Trophoblast cell (in vitro differentiated cells and primary cell): ENCODE measurements around the gene KNSTRN.
A peak's percentile ranks its signal among the peaks of the same experiment; 100 is the strongest.

Experiments
- DNase-seq, 2 donors: peaks; one replicate each; pipeline ENCODE4 v3.0.0-alpha.2; 2016
- H2AFZ ChIP-seq: 2 replicates; pipeline ENCODE4 v1.6.1; 2013; ENCODE audit warnings: low read length, moderate library complexity, mild to moderate bottlenecking; ENCODE audit not compliant: insufficient read depth, poor library complexity
- H2AK5ac ChIP-seq: 2 replicates; pipeline ENCODE4 v1.6.1; 2013; ENCODE audit warnings: mild to moderate bottlenecking, low read length
- H2BK120ac ChIP-seq: 2 replicates; pipeline ENCODE4 v1.6.1; 2013; ENCODE audit warnings: low read length, mild to moderate bottlenecking, moderate library complexity; ENCODE audit not compliant: insufficient read depth, poor library complexity
- H2BK12ac ChIP-seq: 2 replicates; pipeline ENCODE4 v1.6.1; 2013; ENCODE audit warnings: mild to moderate bottlenecking, low read length, moderate library complexity
- H2BK5ac ChIP-seq: 2 replicates; pipeline ENCODE4 v1.6.1; 2013; ENCODE audit warnings: low read length, low read depth, moderate library complexity, mild to moderate bottlenecking; ENCODE audit not compliant: poor library complexity
- H3K14ac ChIP-seq: 2 replicates; pipeline ENCODE4 v1.6.1; 2013; ENCODE audit warnings: mild to moderate bottlenecking, low read length
- H3K18ac ChIP-seq: 2 replicates; pipeline ENCODE4 v1.6.1; 2013; ENCODE audit warnings: mild to moderate bottlenecking, low read length
- H3K23ac ChIP-seq: 2 replicates; pipeline ENCODE4 v1.6.1; 2013; ENCODE audit warnings: low read length
- H3K27ac ChIP-seq: 2 replicates; pipeline ENCODE4 v1.5.1; 2013; ENCODE audit warnings: low read depth, mild to moderate bottlenecking, inconsistent platforms, low read length, moderate library complexity
- H3K27me3 ChIP-seq: 2 replicates; pipeline ENCODE4 v1.6.1; 2013; ENCODE audit warnings: inconsistent platforms, mild to moderate bottlenecking, low read length, moderate library complexity; ENCODE audit not compliant: insufficient read depth
- H3K36me3 ChIP-seq, 2 experiments: 1 replicate in 1 of 2; 2 replicates in 1 of 2; pipeline ENCODE4 v1.6.1; 2013; ENCODE audit warnings: low read length in 2 of 2, mild to moderate bottlenecking in 2 of 2, moderate library complexity in 1 of 2; ENCODE audit not compliant: insufficient read depth in 2 of 2, control insufficient read depth in 1 of 2
- H3K4ac ChIP-seq: 2 replicates; pipeline ENCODE4 v1.6.1; 2013; ENCODE audit warnings: low read depth, mild to moderate bottlenecking, low read length, moderate library complexity
- H3K4me1 ChIP-seq, 2 experiments: 1 replicate in 1 of 2; 2 replicates in 1 of 2; pipeline ENCODE4 v1.6.1; 2013; ENCODE audit warnings: low read length in 2 of 2, mild to moderate bottlenecking in 2 of 2, moderate library complexity in 1 of 2; ENCODE audit not compliant: insufficient read depth in 2 of 2, control insufficient read depth in 1 of 2
- H3K4me2 ChIP-seq: 2 replicates; pipeline ENCODE4 v1.6.1; 2013; ENCODE audit warnings: inconsistent platforms, mild to moderate bottlenecking, low read length, moderate library complexity
- H3K4me3 ChIP-seq: 2 replicates; pipeline ENCODE4 v1.5.1; 2013; ENCODE audit warnings: mild to moderate bottlenecking, low read depth, low read length, inconsistent platforms
- H3K79me1 ChIP-seq: one replicate; pipeline ENCODE4 v1.6.1; 2013; ENCODE audit warnings: low read length
- H3K79me2 ChIP-seq: 2 replicates; pipeline ENCODE4 v1.6.1; 2013; ENCODE audit warnings: low read length, mild to moderate bottlenecking; ENCODE audit not compliant: control insufficient read depth, insufficient read depth, poor library complexity
- H3K9ac ChIP-seq: 2 replicates; pipeline ENCODE4 v1.6.1; 2013; ENCODE audit warnings: mild to moderate bottlenecking, low read length
- H3K9me3 ChIP-seq: 2 replicates; pipeline ENCODE4 v1.6.1; 2013; ENCODE audit warnings: low read depth, mild to moderate bottlenecking, control low read depth, inconsistent platforms, low read length; ENCODE audit not compliant: insufficient read depth
- H4K12ac ChIP-seq: 2 replicates; pipeline ENCODE4 v1.6.1; 2013; ENCODE audit warnings: low read depth, mild to moderate bottlenecking, low read length, moderate library complexity
- H4K8ac ChIP-seq: 2 replicates; pipeline ENCODE4 v1.6.1; 2013; ENCODE audit warnings: low read depth, mild to moderate bottlenecking, low read length, moderate library complexity
- H4K91ac ChIP-seq: one replicate; pipeline ENCODE4 v1.6.1; 2013; ENCODE audit warnings: low read depth, mild to moderate bottlenecking, low read length, moderate library complexity
- WGBS: extraction: QIAGEN DNeasy Blood & Tissue Kit; methylation state at CpG from one replicate; pipeline ENCODE4 v1.1.7; 2013; ENCODE audit warnings: missing lambda C conversion rate; ENCODE audit not compliant: insufficient read length, insufficient coverage; ENCODE audit errors: extremely low coverage; 5-methylcytosine and 5-hydroxymethylcytosine counted together

Gene KNSTRN

DNA sequence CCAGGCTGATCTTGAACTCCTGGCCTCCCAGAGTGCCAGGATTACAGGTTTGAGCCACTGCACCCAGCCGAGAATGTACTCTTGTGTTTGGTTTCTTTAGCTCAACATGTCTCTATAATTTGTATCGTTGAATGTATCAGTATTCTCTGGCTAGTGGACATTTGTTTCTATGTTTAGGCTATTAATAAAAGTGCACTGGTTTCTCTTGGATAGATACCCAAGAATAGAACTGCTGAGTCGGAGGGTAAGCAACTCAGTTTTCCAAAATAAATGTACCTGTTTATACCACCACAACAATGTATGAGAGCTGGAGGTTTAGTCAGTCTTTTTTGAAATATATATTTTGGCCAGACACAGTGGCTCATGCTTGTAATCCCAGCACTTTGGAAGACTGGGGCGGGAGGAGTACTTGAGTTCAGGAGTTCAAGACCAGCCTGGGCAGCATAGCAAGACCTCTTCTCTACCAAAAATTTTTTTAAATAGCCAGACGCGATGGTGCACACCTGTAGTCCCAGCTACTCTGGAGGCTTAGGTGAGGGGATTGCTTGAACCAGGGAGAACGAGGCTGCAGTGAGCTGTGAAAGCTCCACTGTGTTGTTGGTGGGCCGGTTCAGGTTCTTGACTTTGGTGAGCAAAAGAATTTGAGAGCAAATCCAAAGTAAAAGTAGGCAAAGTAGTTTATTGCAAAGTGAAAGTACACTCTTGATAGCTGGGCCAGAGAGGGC, 15.3 kb downstream of the KNSTRN start:
- Histone ChIP-seq H2AFZ (no peak overlapping the region), H2BK12ac (no peak overlapping the region), H4K12ac (no peak overlapping the region), H3K23ac (no peak overlapping the region), H3K4ac (no peak overlapping the region), H3K4me1 (no peaks in the 10 kb centered on the region), H2BK120ac (no peak overlapping the region), H4K91ac (no peak overlapping the region), H2BK5ac (no peak overlapping the region), H3K18ac (no peak overlapping the region), H3K9ac (no peak overlapping the region), H2AK5ac (no peak overlapping the region), H3K79me1 (no peaks in the 10 kb centered on the region), H4K8ac (no peak overlapping the region), H3K36me3 (peaks cover 7 to 10% of the 10 kb centered on the region in 2 experiments), H3K14ac (no peak overlapping the region), H3K79me2 (no peaks in the 10 kb centered on the region), H3K27ac (no peak overlapping the region), H3K4me2 (no peak overlapping the region), H3K9me3 (no peaks in the 10 kb centered on the region), H3K4me3 (no peak overlapping the region), H3K27me3 (no peaks in the 10 kb centered on the region)
- DNase-seq = no peak
- WGBS = no CpG with 5 or more reads among the region's 8 CpGs

DNA sequence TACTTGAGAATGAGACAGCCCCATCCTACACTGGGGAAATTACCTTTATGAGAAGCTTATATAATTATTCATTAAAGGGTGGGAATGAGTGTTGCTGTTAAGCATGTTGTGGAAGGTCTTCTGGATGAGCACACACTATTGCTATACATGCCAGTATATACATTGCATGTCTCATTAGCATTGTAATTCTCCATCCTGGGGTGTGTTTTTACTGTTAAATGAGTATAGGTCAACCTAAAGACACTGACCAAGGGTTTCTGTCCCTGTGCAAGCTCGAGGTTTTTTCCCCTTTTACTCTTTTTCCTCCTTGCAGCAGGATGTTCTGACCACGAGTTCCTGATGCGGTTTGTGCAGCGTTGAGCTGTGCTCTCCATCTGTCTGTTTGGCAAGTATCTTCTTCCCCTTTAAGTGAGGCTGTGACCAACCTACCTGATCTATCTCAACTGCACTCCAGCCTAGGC, 15.9 kb downstream of the KNSTRN start:
- no peak overlapping the region for H3K4me3 ChIP-seq
- H3K9ac ChIP-seq = no peak overlapping the region
- no peak overlapping the region for H3K18ac ChIP-seq
- WGBS = no CpG with 5 or more reads among the region's 4 CpGs
- H2AFZ ChIP-seq = no peak overlapping the region
- H3K36me3 ChIP-seq = peaks cover 7 to 10% of the 10 kb centered on the region in 2 experiments
- no peak for DNase-seq
- no peak overlapping the region for H2BK120ac ChIP-seq
- H2BK5ac ChIP-seq = no peak overlapping the region
- H3K23ac ChIP-seq = no peak overlapping the region
- H4K91ac ChIP-seq = no peak overlapping the region
- no peaks in the 10 kb centered on the region for H3K79me1 ChIP-seq
- H3K4me2 ChIP-seq = no peak overlapping the region
- H2AK5ac ChIP-seq = no peak overlapping the region
- H3K27me3 ChIP-seq = no peaks in the 10 kb centered on the region
- no peak overlapping the region for H2BK12ac ChIP-seq
- no peaks in the 10 kb centered on the region for H3K4me1 ChIP-seq
- no peak overlapping the region for H3K27ac ChIP-seq
- no peak overlapping the region for H3K14ac ChIP-seq
- H4K12ac ChIP-seq = no peak overlapping the region
- no peak overlapping the region for H3K4ac ChIP-seq
- no peaks in the 10 kb centered on the region for H3K9me3 ChIP-seq
- no peaks in the 10 kb centered on the region for H3K79me2 ChIP-seq
- no peak overlapping the region for H4K8ac ChIP-seq

DNA sequence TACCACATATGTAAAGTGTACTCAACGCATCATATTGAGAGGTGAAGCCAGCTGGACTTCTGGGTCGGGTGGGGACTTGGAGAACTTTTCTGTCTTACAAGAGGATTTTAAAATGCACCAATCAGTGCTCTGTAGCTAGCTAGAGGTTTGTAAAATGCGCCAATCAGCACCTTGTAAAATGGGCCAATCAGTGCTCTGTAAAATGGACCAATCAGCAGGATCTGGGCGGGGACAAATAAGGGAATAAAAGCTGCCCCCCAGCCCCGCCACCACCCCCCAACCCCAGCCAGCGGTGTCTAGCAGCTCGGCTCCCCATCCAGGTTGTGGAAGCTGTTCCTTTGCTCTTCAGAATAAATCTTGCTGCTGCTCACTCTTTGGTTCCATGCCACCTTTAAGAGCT, 16.8 kb downstream of the KNSTRN start:
- Histone ChIP-seq H3K4me1 (no peaks in the 10 kb centered on the region), H2BK5ac (no peak overlapping the region), H4K8ac (no peak overlapping the region), H2BK12ac (no peak overlapping the region), H2AFZ (no peak overlapping the region), H3K27me3 (no peaks in the 10 kb centered on the region), H3K79me1 (no peaks in the 10 kb centered on the region), H3K14ac (no peak overlapping the region), H3K4me2 (no peak overlapping the region), H3K27ac (no peak overlapping the region), H3K18ac (no peak overlapping the region), H4K91ac (no peak overlapping the region), H3K23ac (no peak overlapping the region), H3K36me3 (peaks cover 2 to 6% of the 10 kb centered on the region in 2 experiments), H3K4me3 (no peak overlapping the region), H3K4ac (no peak overlapping the region), H2BK120ac (no peak overlapping the region), H4K12ac (no peak overlapping the region), H3K9me3 (no peaks in the 10 kb centered on the region), H3K79me2 (no peaks in the 10 kb centered on the region), H2AK5ac (no peak overlapping the region), H3K9ac (no peak overlapping the region)
- no peak for DNase-seq
- no CpG with 5 or more reads among the region's 7 CpGs for WGBS

DNA sequence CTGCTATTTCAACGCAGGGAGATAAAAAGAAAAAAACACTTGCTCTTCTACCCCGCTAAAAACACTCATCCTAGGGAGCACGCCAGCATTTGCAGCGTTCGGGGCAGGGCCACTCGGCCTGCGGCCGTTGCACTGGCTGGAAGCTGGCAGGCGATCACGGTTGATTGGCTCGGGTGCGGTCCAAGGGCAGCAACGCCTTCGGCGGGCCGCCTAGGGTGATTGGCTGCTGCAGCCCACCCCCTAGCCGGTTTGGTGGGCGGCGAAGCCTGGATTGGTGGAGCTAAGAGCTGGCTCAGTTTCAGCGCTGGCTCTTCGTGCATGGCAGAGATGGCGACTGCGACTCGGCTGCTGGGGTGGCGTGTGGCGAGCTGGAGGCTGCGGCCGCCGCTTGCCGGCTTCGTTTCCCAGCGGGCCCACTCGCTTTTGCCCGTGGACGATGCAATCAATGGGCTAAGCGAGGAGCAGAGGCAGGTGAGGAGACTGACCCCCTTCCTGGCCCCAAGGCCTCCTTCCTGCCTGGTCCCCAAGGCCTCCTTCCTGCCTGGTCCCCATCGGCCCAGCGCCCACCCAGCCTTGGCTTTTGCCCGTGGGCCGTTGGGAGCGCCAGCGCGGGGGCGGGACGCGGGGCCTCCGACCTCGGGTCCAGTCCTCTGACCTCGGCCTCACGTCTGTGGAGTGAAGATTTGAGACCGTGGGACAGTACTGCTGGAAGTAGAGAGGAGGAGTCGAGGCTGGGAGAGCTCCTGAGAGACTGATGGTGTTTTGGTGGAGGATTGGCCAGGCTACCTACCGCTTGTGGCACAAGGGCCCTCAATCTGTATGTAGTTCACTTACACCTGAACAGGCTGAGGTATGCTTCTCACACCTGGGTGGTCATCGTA, 23.2 kb downstream of the KNSTRN start, which contains the start of gene IVD:
Gene IVD, plus strand, starts transcription at position 295 of the 881 bp plus-strand sequence. Its CDS starts 33 bp downstream, at position 328.
- Histone ChIP-seq H2AK5ac (peak within 1 kb of the TSS; percentile 25), H2BK5ac (no peak within 1 kb of the TSS), H3K79me1 (peaks cover 3% of the 10 kb centered on the region), H3K4ac (peak within 1 kb of the TSS; percentile 37), H4K12ac (peak within 1 kb of the TSS; percentile 64), H3K9ac (peak within 1 kb of the TSS; percentile 86), H3K14ac (peak within 1 kb of the TSS; percentile 70), H3K27ac (no peak within 1 kb of the TSS), H2BK120ac (peak within 1 kb of the TSS; percentile 20), H3K18ac (peak within 1 kb of the TSS; percentile 51), H2AFZ (peak within 1 kb of the TSS; percentile 30), H3K4me1 (peaks cover 0 to 4% of the 10 kb centered on the region in 2 experiments), H3K36me3 (peaks cover 6 to 14% of the 10 kb centered on the region in 2 experiments), H3K4me2 (peak within 1 kb of the TSS; percentile 84), H3K4me3 (peak within 1 kb of the TSS; percentile 89), H3K79me2 (peaks cover 3% of the 10 kb centered on the region), H3K9me3 (no peaks in the 10 kb centered on the region), H2BK12ac (no peak within 1 kb of the TSS), H3K27me3 (no peaks in the 10 kb centered on the region), H4K91ac (peak within 1 kb of the TSS; percentile 50), H4K8ac (peak within 1 kb of the TSS; percentile 89), H3K23ac (no peak within 1 kb of the TSS)
- DNase-seq = peak; percentile 72 to 77
- no CpG with 5 or more reads among the region's 54 CpGs for WGBS
